Spleen (tissue), 11 donors: ENCODE results near the gene PDZD2. TPM values are rescaled to one million over a fixed set of nuclear protein-coding genes. Genes with fewer than 3 reads are reported as not detected.
"Not testable (repeated sequence)": the region's sequence is repeated elsewhere in the genome, so short reads cannot be mapped to it uniquely, and the experiment has no call there.

ENCODE experiments used
- DNase-seq: peaks from one replicate; pipeline ENCODE4 v3.0.0-alpha.2; 2020
- H3K27ac ChIP-seq, 8 donors: fragments of 200-600 bp; sonication (generic) in 7 of 8; 1 replicate in 4 of 8; 2 replicates in 4 of 8; pipeline versions ENCODE4 v1.5.0 to v1.8.0; 2016 to 2021; ENCODE audit warnings: inconsistent platforms in 4 of 8, mild to moderate bottlenecking in 4 of 8, moderate library complexity in 1 of 8
- H3K27me3 ChIP-seq, 7 donors: fragments of 200-600 bp; sonication (generic) in 6 of 7; replicated peaks in 1 of 7; 1 replicate in 4 of 7; 2 replicates in 3 of 7; pipeline versions ENCODE4 v1.5.0 to v1.8.0; 2016 to 2021; ENCODE audit warnings: inconsistent platforms in 3 of 7, mild to moderate bottlenecking in 1 of 7
- H3K36me3 ChIP-seq, 6 donors: fragments of 200-600 bp; sonication (generic) in 5 of 6; 1 replicate in 4 of 6; 2 replicates in 2 of 6; pipeline versions ENCODE4 v1.5.0 to v1.8.0; 2016 to 2021; ENCODE audit warnings: inconsistent platforms in 2 of 6
- H3K4me1 ChIP-seq, 6 donors: fragments of 200-600 bp; sonication (generic) in 5 of 6; 1 replicate in 3 of 6; 2 replicates in 3 of 6; pipeline versions ENCODE4 v1.5.0 to v1.8.0; 2016 to 2021; ENCODE audit warnings: inconsistent platforms in 3 of 6
- H3K4me3 ChIP-seq, 8 donors: fragments of 200-600 bp; sonication (generic) in 7 of 8; 1 replicate in 4 of 8; 2 replicates in 4 of 8; pipeline versions ENCODE4 v1.5.0 to v1.8.0; 2016 to 2021; ENCODE audit warnings: inconsistent platforms in 4 of 8, mild to moderate bottlenecking in 4 of 8, moderate library complexity in 2 of 8
- H3K9me3 ChIP-seq, 8 donors: fragments of 200-600 bp; sonication (generic) in 7 of 8; 1 replicate in 4 of 8; 2 replicates in 4 of 8; pipeline versions ENCODE4 v1.5.0 to v1.8.0; 2016 to 2021; ENCODE audit warnings: inconsistent platforms in 4 of 8
- POLR2A ChIP-seq, 3 donors: fragments of 450-650 bp; IDR thresholded peaks; one replicate each; pipeline ENCODE4 v1.5.1; 2017; ENCODE audit warnings: antibody characterized with exemption in 3 of 3, mild to moderate bottlenecking in 1 of 3
- POLR2AphosphoS5 ChIP-seq, 3 donors: sonication (generic); formaldehyde crosslinking; IDR thresholded peaks; one replicate each; pipeline ENCODE4 v1.5.1; 2017; ENCODE audit warnings: antibody characterized with exemption in 3 of 3
- WGBS, 5 donors: extraction: QIAGEN DNeasy Blood & Tissue Kit in 3 of 5; methylation state at CpG; one replicate each; pipeline versions ENCODE4 v1.1.5 to v1.1.7; 2013 to 2018; 5-methylcytosine and 5-hydroxymethylcytosine counted together
- intact Hi-C: fragments of 100-400 bp; cut with DNase I; formaldehyde crosslinking; loops from one replicate; pipeline ENCODE4 v1.15.0; 2023; ENCODE audit warnings: low total_unique reads
- polyA plus RNA-seq, 3 donors: library from polyadenylated mRNA; stranded (reverse); fragments of 200-250 nt; gene quantifications; one replicate each; pipeline ENCODE4 v1.2.1, GENCODE V29; 2013
- total RNA-seq, 7 donors: library from RNA; depleted of rRNA in 3 of 7; stranded (reverse); fragments of >200 nt in 3 of 7; fragmentation: NEBNext Ultra II Directional in 4 of 7; extraction: Animal tissue kit (Norgen Biotek cat#: 25700) in 4 of 7; gene quantifications; one replicate each; pipeline versions ENCODE4 v1.1.0 to v1.2.1, GENCODE V29; 2016 to 2021
- TF ChIP-seq, protein P1 (sequence below), 11 experiments: fragments of 200-600 bp in 7 of 11; fragments of 450-650 bp in 4 of 11; sonication (generic) in 4 of 11; IDR thresholded peaks in 8 of 11; conservative IDR thresholded peaks in 3 of 11; 1 replicate in 7 of 11; 2 replicates in 4 of 11; pipeline versions ENCODE4 v1.4.0 to v1.8.0; 2016 to 2021; ENCODE audit warnings: antibody characterized with exemption in 11 of 11, inconsistent platforms in 4 of 11, mild to moderate bottlenecking in 1 of 11
- donor health status: healthy with polysubstance abuse.
- donor health status: DM: no; HTN: no; CAD: no; lungs with moderate emphysema.
- donor health status: DM: no; HTN: no; CAD: no.
- donor health status: Bipolar disorder and iron deficiency.
- donor health status: healthy.
- donor health status: DM: no; HTN: no; CAD: no.
- donor health status: DM: yes; HTN: yes; CAD: no.

PDZD2 gene
- total and polyA plus RNA-seq, 10 donors, result 0.09 to 4.7 (median 2.4) TPM

DNA sequence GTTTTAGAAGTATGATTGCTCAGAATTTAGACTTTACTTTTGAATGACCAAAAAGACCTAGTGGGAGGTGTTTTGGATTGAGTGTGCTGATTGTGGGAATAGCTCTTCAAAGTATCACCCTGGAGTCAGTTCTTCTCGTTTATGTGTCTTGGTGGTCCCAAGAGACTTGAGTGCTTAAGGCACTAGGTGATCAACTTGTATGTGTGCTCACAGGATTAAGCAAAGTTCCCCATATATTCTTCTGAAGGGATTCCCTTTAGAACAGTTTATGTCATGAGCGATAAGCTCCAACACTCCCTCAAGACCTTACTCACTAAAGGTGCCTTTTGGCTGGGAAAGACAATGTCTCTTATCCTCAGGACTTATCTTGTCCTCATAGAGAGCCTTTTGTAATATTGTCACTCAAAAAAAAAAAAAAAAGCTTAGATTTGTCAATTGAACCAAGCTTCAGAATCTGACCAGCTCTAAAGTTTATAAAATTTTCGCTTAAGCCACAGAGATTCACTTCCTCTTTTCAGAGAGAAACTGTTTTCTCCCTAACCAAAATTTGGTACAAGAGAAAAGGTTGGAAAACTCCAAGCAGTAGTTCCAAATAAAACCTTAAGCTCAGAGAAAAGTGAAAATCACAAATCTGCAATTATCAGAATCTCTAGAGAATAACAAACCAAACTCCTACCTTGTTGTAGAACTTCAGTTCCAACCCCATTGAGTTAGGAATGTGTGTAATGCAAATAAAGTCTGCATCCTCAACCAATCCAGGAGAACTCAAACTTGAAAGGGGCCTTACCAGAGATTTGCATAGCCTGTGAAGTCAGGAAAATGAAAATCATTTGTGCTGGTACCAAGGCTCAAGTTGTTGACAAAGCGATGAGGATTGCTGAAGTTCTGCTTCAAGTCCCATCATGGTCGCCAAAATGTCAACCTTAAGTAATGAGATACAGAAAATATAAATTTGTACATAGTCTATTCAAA lies 40.0 kb upstream of the PDZD2 start:
- TF ChIP-seq POLR2AphosphoS5 (IDR thresholded peaks at IDR 0.05) (no peak), POLR2A (IDR thresholded peaks at IDR 0.05) (no peak)
- TF ChIP-seq, protein P1, sequence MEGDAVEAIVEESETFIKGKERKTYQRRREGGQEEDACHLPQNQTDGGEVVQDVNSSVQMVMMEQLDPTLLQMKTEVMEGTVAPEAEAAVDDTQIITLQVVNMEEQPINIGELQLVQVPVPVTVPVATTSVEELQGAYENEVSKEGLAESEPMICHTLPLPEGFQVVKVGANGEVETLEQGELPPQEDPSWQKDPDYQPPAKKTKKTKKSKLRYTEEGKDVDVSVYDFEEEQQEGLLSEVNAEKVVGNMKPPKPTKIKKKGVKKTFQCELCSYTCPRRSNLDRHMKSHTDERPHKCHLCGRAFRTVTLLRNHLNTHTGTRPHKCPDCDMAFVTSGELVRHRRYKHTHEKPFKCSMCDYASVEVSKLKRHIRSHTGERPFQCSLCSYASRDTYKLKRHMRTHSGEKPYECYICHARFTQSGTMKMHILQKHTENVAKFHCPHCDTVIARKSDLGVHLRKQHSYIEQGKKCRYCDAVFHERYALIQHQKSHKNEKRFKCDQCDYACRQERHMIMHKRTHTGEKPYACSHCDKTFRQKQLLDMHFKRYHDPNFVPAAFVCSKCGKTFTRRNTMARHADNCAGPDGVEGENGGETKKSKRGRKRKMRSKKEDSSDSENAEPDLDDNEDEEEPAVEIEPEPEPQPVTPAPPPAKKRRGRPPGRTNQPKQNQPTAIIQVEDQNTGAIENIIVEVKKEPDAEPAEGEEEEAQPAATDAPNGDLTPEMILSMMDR (IDR thresholded peaks at IDR 0.05 in 8 of 11, conservative IDR thresholded peaks at IDR 0.05 in 3 of 11), result no peak

DNA sequence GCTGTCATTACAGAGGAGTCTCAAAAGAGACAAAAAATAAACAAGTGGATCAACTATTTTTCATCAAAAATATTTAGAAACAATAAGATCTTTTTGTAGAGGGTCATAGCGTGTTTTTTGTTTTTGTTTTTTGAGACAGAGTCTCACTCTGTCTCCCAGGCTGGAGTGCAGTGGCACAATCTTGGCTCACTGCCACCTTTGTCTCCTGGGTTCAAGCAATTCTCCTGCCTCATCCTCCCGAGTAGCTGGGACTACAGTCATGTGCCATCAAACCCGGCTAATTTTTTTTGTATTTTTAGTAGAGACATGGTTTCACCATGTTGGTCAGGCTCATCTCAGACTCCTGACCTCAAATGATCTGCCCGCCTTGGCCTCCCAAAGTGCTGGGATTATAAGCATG lies 36.6 kb upstream of the PDZD2 start:
- H3K9me3 ChIP-seq, H3K27ac ChIP-seq, DNase-seq, intact Hi-C loops, H3K4me1 ChIP-seq, H3K4me3 ChIP-seq, H3K36me3 ChIP-seq: not testable (repeated sequence)
- H3K27me3 ChIP-seq, result peaks cover 0 to 12% (median 0%) of the 10 kb centered on the region in 7 donors
- 78 to 92% (median 87%) methylated on average over 4 of the region's 4 CpGs for WGBS, 5 donors

More for the DNA sequence above, 40.0 kb upstream of the PDZD2 start:
- H3K4me3 ChIP-seq, result no peak overlapping the region
- H3K36me3 ChIP-seq, result no peaks in the 10 kb centered on the region
- peaks cover 0 to 25% (median 0%) of the 10 kb centered on the region in 7 donors for H3K27me3 ChIP-seq
- H3K27ac ChIP-seq, result no peak overlapping the region
- WGBS, 5 donors, result 66 to 71% (median 70%) methylated on average over 5 of the region's 5 CpGs
- no peaks in the 10 kb centered on the region for H3K9me3 ChIP-seq
- intact Hi-C loops, result no loop called here
- H3K4me1 ChIP-seq, result peaks cover 0 to 8% (median 0%) of the 10 kb centered on the region in 6 donors
- DNase-seq, result no peak

DNA sequence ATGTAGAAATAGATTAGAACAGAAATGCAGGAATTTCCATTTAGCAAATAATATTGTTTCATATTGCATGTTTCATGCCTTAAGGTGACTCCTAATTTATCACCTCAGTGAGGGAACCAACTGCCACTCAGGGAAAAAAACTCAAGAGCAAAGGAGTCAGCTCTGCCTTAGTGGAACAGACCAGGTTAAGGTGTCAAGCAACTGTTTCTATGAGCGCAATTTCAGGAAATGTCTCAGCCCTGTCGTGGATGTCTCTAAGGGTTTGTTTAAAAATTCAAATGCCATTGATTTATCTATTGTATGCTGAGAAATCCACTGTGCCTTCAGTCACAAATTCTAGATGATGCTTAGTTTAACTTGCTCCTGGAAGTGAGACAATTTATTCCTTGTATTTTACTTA lies 34.7 kb upstream of the PDZD2 start:
- intact Hi-C loops, result no loop called here
- TF ChIP-seq, protein P1 (IDR thresholded peaks at IDR 0.05 in 8 of 11, conservative IDR thresholded peaks at IDR 0.05 in 3 of 11), result no peak
- TF ChIP-seq POLR2A (IDR thresholded peaks at IDR 0.05) (no peak), POLR2AphosphoS5 (IDR thresholded peaks at IDR 0.05) (no peak)
- peaks cover 0 to 3% (median 0%) of the 10 kb centered on the region in 7 donors for H3K27me3 ChIP-seq
- no peaks in the 10 kb centered on the region for H3K36me3 ChIP-seq
- H3K9me3 ChIP-seq, result no peaks in the 10 kb centered on the region
- WGBS, 5 donors, result 65 to 88% (median 77%) methylated on average over 2 of the region's 2 CpGs
- DNase-seq, result no peak
- no peaks in the 10 kb centered on the region for H3K4me1 ChIP-seq
- H3K4me3 ChIP-seq, result no peak overlapping the region
- no peak overlapping the region for H3K27ac ChIP-seq

GRCh38 chr5:31604644-31605043 lies 34.3 kb upstream of the PDZD2 start:
- H3K9me3 ChIP-seq, result no peaks in the 10 kb centered on the region
- H3K27me3 ChIP-seq, result no peaks in the 10 kb centered on the region
- no peak for DNase-seq
- 83 to 91% (median 88%) methylated on average over 2 of the region's 2 CpGs for WGBS, 5 donors
- H3K4me1 ChIP-seq, result no peaks in the 10 kb centered on the region
- H3K4me3 ChIP-seq, result no peak overlapping the region
- intact Hi-C loops, result no loop called here
- no peak for TF ChIP-seq POLR2A (IDR thresholded peaks at IDR 0.05)
- TF ChIP-seq, protein P1 (IDR thresholded peaks at IDR 0.05 in 8 of 11, conservative IDR thresholded peaks at IDR 0.05 in 3 of 11), result no peak
- no peak for TF ChIP-seq POLR2AphosphoS5 (IDR thresholded peaks at IDR 0.05)
- no peak overlapping the region for H3K27ac ChIP-seq
- no peaks in the 10 kb centered on the region for H3K36me3 ChIP-seq
